HTERT RPE-1 (cell line): ENCODE data around the gene CHST15.

Experiments used
- in situ Hi-C: fragments of 300-500 bp; cut with MboI; formaldehyde crosslinking; loops from 4 replicates; pipeline ENCODE4 v1.14.3; 2020; ENCODE audit warnings: low sequenced_read_pairs

The CHST15 gene

GRCh38 chr10:124083047-124083739 lies 10.2 kb downstream of the CHST15 start:
- in situ Hi-C loops, result no loop called here

GRCh38 chr10:124082555-124082954 lies 10.8 kb downstream of the CHST15 start:
- in situ Hi-C loops, result no loop called here

- in situ Hi-C loops, result no loop called here
These were observed 11.8 kb downstream of the CHST15 start for GRCh38 chr10:124081547-124082140.

GRCh38 chr10:124079864-124080263 lies 13.5 kb downstream of the CHST15 start:
- in situ Hi-C loops, result no loop called here

GRCh38 chr10:124078714-124079113 lies 14.7 kb downstream of the CHST15 start:
- in situ Hi-C loops, result no loop called here

GRCh38 chr10:124078028-124078427 lies 15.4 kb downstream of the CHST15 start:
- in situ Hi-C loops, result no loop called here

GRCh38 chr10:124077208-124077993 lies 16.0 kb downstream of the CHST15 start:
- in situ Hi-C loops, result no loop called here

- in situ Hi-C loops, result no loop called here
These were observed 17.2 kb downstream of the CHST15 start for GRCh38 chr10:124076148-124076733.

- in situ Hi-C loops, result no loop called here
These were observed 18.0 kb downstream of the CHST15 start for GRCh38 chr10:124075231-124075955.

GRCh38 chr10:124074501-124075109 lies 18.8 kb downstream of the CHST15 start:
- in situ Hi-C loops, result no loop called here

GRCh38 chr10:124073978-124074377 lies 19.4 kb downstream of the CHST15 start:
- in situ Hi-C loops, result no loop called here

GRCh38 chr10:124072541-124072940 lies 20.9 kb downstream of the CHST15 start:
- in situ Hi-C loops, result no loop called here

GRCh38 chr10:124072106-124072505 lies 21.3 kb downstream of the CHST15 start:
- in situ Hi-C loops, result no loop called here

GRCh38 chr10:124071141-124071540 lies 22.3 kb downstream of the CHST15 start:
- in situ Hi-C loops, result no loop called here

- in situ Hi-C loops, result no loop called here
These were observed 22.7 kb downstream of the CHST15 start for GRCh38 chr10:124070666-124071065.

GRCh38 chr10:124069341-124070264 lies 23.8 kb downstream of the CHST15 start:
- in situ Hi-C loops, result no loop called here

GRCh38 chr10:124068929-124069328 lies 24.5 kb downstream of the CHST15 start:
- in situ Hi-C loops, result no loop called here

- in situ Hi-C loops, result no loop called here
These were observed 25.5 kb downstream of the CHST15 start for GRCh38 chr10:124067825-124068400.
